T-helper 2 cell treated with Interferon-gamma antibody and Interleukin-4, amounts not matched to agents 5 μg/mL and 100 μg/mL, for 36 hours (primary cell): ENCODE results near the gene RAPGEF2.
"Not testable (repeated sequence)": the region's sequence is repeated elsewhere in the genome, so short reads cannot be mapped to it uniquely, and the experiment has no call there.

Experiments used
- DNase-seq: peaks from one replicate; pipeline ENCODE4 v3.0.0; 2021; ENCODE audit warnings: low spot score
- H3K27ac Mint-ChIP-seq: one replicate; pipeline ENCODE4 v1.8.0; 2021; ENCODE audit warnings: mild to moderate bottlenecking, mixed read lengths
- H3K27me3 Mint-ChIP-seq: one replicate; pipeline ENCODE4 v1.8.0; 2021; ENCODE audit warnings: low read depth, mixed read lengths
- H3K36me3 Mint-ChIP-seq: one replicate; pipeline ENCODE4 v1.8.0; 2021; ENCODE audit warnings: low read depth, mixed read lengths
- H3K4me1 Mint-ChIP-seq: one replicate; pipeline ENCODE4 v1.8.0; 2021; ENCODE audit warnings: low read depth, mixed read lengths
- H3K4me3 Mint-ChIP-seq: one replicate; pipeline ENCODE4 v1.8.0; 2022; ENCODE audit warnings: mild to moderate bottlenecking, moderate library complexity, mixed read lengths
- H3K9me3 Mint-ChIP-seq: one replicate; pipeline ENCODE4 v1.8.0; 2021; ENCODE audit warnings: mixed read lengths

Gene RAPGEF2

GRCh38 chr4:159077702-159078495, 25.0 kb upstream of the RAPGEF2 start:
- no peak for DNase-seq
- peaks cover 12% of the 10 kb centered on the region for H3K4me1 Mint-ChIP-seq
- H3K27ac Mint-ChIP-seq: peak overlapping the region; percentile 52
- peak overlapping the region; percentile 56 for H3K4me3 Mint-ChIP-seq
- H3K27me3 Mint-ChIP-seq: peaks cover 13% of the 10 kb centered on the region
- H3K36me3 Mint-ChIP-seq: no peaks in the 10 kb centered on the region
- no peaks in the 10 kb centered on the region for H3K9me3 Mint-ChIP-seq

GRCh38 chr4:159079074-159079473, 23.8 kb upstream of the RAPGEF2 start:
- H3K27ac Mint-ChIP-seq: no peak overlapping the region
- no peak overlapping the region for H3K4me3 Mint-ChIP-seq
- no peaks in the 10 kb centered on the region for H3K9me3 Mint-ChIP-seq
- no peak for DNase-seq
- H3K36me3 Mint-ChIP-seq: no peaks in the 10 kb centered on the region
- H3K4me1 Mint-ChIP-seq: peaks cover 12% of the 10 kb centered on the region
- H3K27me3 Mint-ChIP-seq: peaks cover 10% of the 10 kb centered on the region

- DNase-seq: no peak
- H3K36me3 Mint-ChIP-seq: no peaks in the 10 kb centered on the region
- no peaks in the 10 kb centered on the region for H3K4me1 Mint-ChIP-seq
- H3K27ac Mint-ChIP-seq: no peak overlapping the region
- H3K9me3 Mint-ChIP-seq: no peaks in the 10 kb centered on the region
- H3K27me3 Mint-ChIP-seq: peaks cover 30% of the 10 kb centered on the region
- no peak overlapping the region for H3K4me3 Mint-ChIP-seq
Measured at GRCh38 chr4:159086606-159087005, 16.3 kb upstream of the RAPGEF2 start.

- H3K9me3 Mint-ChIP-seq: no peaks in the 10 kb centered on the region
Measured at GRCh38 chr4:159090255-159090654, 12.6 kb upstream of the RAPGEF2 start.

GRCh38 chr4:159094156-159094555, 8.7 kb upstream of the RAPGEF2 start:
- peaks cover 12% of the 10 kb centered on the region for H3K4me1 Mint-ChIP-seq
- not testable (repeated sequence) for H3K27ac Mint-ChIP-seq, DNase-seq, H3K4me3 Mint-ChIP-seq, H3K36me3 Mint-ChIP-seq, H3K9me3 Mint-ChIP-seq
- peaks cover 24% of the 10 kb centered on the region for H3K27me3 Mint-ChIP-seq

More at GRCh38 chr4:159090255-159090654, 12.6 kb upstream of the RAPGEF2 start:
- Mint-ChIP-seq H3K36me3 (no peaks in the 10 kb centered on the region), H3K27ac (no peak overlapping the region), H3K4me3 (no peak overlapping the region), H3K4me1 (no peaks in the 10 kb centered on the region), H3K27me3 (peaks cover 33% of the 10 kb centered on the region)
- no peak for DNase-seq

- Mint-ChIP-seq H3K4me1 (peaks cover 18% of the 10 kb centered on the region), H3K36me3 (no peaks in the 10 kb centered on the region), H3K27ac (no peak overlapping the region), H3K4me3 (no peak overlapping the region), H3K9me3 (no peaks in the 10 kb centered on the region), H3K27me3 (peaks cover 35% of the 10 kb centered on the region)
- no peak for DNase-seq
Measured at GRCh38 chr4:159096434-159096833, 6.4 kb upstream of the RAPGEF2 start.

- Mint-ChIP-seq H3K4me1 (peaks cover 25% of the 10 kb centered on the region), H3K4me3 (no peak overlapping the region), H3K27ac (no peak overlapping the region), H3K9me3 (no peaks in the 10 kb centered on the region), H3K27me3 (peaks cover 35% of the 10 kb centered on the region), H3K36me3 (no peaks in the 10 kb centered on the region)
- DNase-seq: no peak
Measured at GRCh38 chr4:159097144-159097543, 5.7 kb upstream of the RAPGEF2 start.

- no peak for DNase-seq
- peaks cover 34% of the 10 kb centered on the region for H3K27me3 Mint-ChIP-seq
- H3K4me3 Mint-ChIP-seq: no peak overlapping the region
- no peak overlapping the region for H3K27ac Mint-ChIP-seq
- H3K9me3 Mint-ChIP-seq: no peaks in the 10 kb centered on the region
- H3K36me3 Mint-ChIP-seq: no peaks in the 10 kb centered on the region
- peaks cover 28% of the 10 kb centered on the region for H3K4me1 Mint-ChIP-seq
Measured at GRCh38 chr4:159097785-159098184, 5.1 kb upstream of the RAPGEF2 start.

- Mint-ChIP-seq H3K4me1 (peaks cover 28% of the 10 kb centered on the region), H3K27ac (no peak overlapping the region), H3K4me3 (no peak overlapping the region), H3K27me3 (peaks cover 34% of the 10 kb centered on the region), H3K9me3 (no peaks in the 10 kb centered on the region), H3K36me3 (no peaks in the 10 kb centered on the region)
- no peak for DNase-seq
Measured at GRCh38 chr4:159098482-159099127, 4.3 kb upstream of the RAPGEF2 start.

GRCh38 chr4:159101988-159102621, 774 bp upstream of the RAPGEF2 start:
- H3K4me1 Mint-ChIP-seq: peaks cover 51% of the 10 kb centered on the region
- no peak for DNase-seq
- peak overlapping the region; percentile 74 for H3K27ac Mint-ChIP-seq
- peak overlapping the region; percentile 84 for H3K4me3 Mint-ChIP-seq
- H3K27me3 Mint-ChIP-seq: peaks cover 33% of the 10 kb centered on the region
- no peaks in the 10 kb centered on the region for H3K9me3 Mint-ChIP-seq
- H3K36me3 Mint-ChIP-seq: peaks cover 2% of the 10 kb centered on the region

GRCh38 chr4:159103384-159103990, 608 bp downstream of the RAPGEF2 start:
- no peak for DNase-seq
- Mint-ChIP-seq H3K27ac (no peak overlapping the region), H3K27me3 (peaks cover 26% of the 10 kb centered on the region), H3K36me3 (peaks cover 2% of the 10 kb centered on the region), H3K4me1 (peaks cover 48% of the 10 kb centered on the region), H3K9me3 (no peaks in the 10 kb centered on the region), H3K4me3 (no peak overlapping the region)

GRCh38 chr4:159104694-159105414, 2.0 kb downstream of the RAPGEF2 start:
- peaks cover 2% of the 10 kb centered on the region for H3K36me3 Mint-ChIP-seq
- peaks cover 20% of the 10 kb centered on the region for H3K27me3 Mint-ChIP-seq
- H3K4me1 Mint-ChIP-seq: peaks cover 43% of the 10 kb centered on the region
- H3K4me3 Mint-ChIP-seq: peak overlapping the region; percentile 91
- peak overlapping the region; percentile 90 for H3K27ac Mint-ChIP-seq
- no peaks in the 10 kb centered on the region for H3K9me3 Mint-ChIP-seq
- no peak for DNase-seq

GRCh38 chr4:159105761-159106243, 2.9 kb downstream of the RAPGEF2 start:
- peaks cover 43% of the 10 kb centered on the region for H3K4me1 Mint-ChIP-seq
- H3K27me3 Mint-ChIP-seq: peaks cover 15% of the 10 kb centered on the region
- H3K27ac Mint-ChIP-seq: no peak overlapping the region
- peak overlapping the region; percentile 91 for H3K4me3 Mint-ChIP-seq
- no peaks in the 10 kb centered on the region for H3K9me3 Mint-ChIP-seq
- DNase-seq: no peak
- peaks cover 2% of the 10 kb centered on the region for H3K36me3 Mint-ChIP-seq
